Mesenchymal stem cell (in vitro differentiated cells and primary cell): ENCODE measurements around the gene ACSF3.

Experiments
- DNase-seq: peaks from one replicate; pipeline ENCODE4 v3.0.0-alpha.2; 2013
- H2AFZ ChIP-seq: one replicate; pipeline ENCODE4 v1.6.1; 2013; ENCODE audit warnings: low read depth, mild to moderate bottlenecking, control low read depth, inconsistent platforms, low read length, moderate library complexity
- H2AK5ac ChIP-seq: 2 replicates; pipeline ENCODE4 v1.6.1; 2013; ENCODE audit warnings: low read length, moderate library complexity, mild to moderate bottlenecking, inconsistent platforms; ENCODE audit not compliant: severe bottlenecking
- H2BK120ac ChIP-seq: one replicate; pipeline ENCODE4 v1.6.1; 2013; ENCODE audit warnings: low read depth, mild to moderate bottlenecking, inconsistent platforms, low read length, moderate library complexity
- H2BK12ac ChIP-seq, 2 experiments: one replicate each; pipeline ENCODE4 v1.6.1; 2013; ENCODE audit warnings: inconsistent platforms in 2 of 2, low read length in 2 of 2, mild to moderate bottlenecking in 2 of 2, moderate library complexity in 2 of 2, control low read depth in 1 of 2
- H2BK15ac ChIP-seq: one replicate; pipeline ENCODE4 v1.6.1; 2013; ENCODE audit warnings: mild to moderate bottlenecking, low read depth, inconsistent platforms; ENCODE audit not compliant: poor library complexity, severe bottlenecking
- H2BK5ac ChIP-seq: 2 replicates; pipeline ENCODE4 v1.6.1; 2013; ENCODE audit warnings: low read depth, mild to moderate bottlenecking, low read length, control low read depth, inconsistent platforms; ENCODE audit not compliant: poor library complexity, severe bottlenecking
- H3K14ac ChIP-seq, 2 experiments: one replicate each; pipeline ENCODE4 v1.6.1; 2013; ENCODE audit warnings: inconsistent platforms in 2 of 2, low read length in 2 of 2, control low read depth in 1 of 2, mild to moderate bottlenecking in 1 of 2, moderate library complexity in 1 of 2
- H3K18ac ChIP-seq, 2 experiments: one replicate each; pipeline ENCODE4 v1.6.1; 2013; ENCODE audit warnings: inconsistent platforms in 2 of 2, low read length in 2 of 2, control low read depth in 1 of 2, low read depth in 1 of 2, mild to moderate bottlenecking in 1 of 2
- H3K23ac ChIP-seq, 2 experiments: one replicate each; pipeline ENCODE4 v1.6.1; 2013; ENCODE audit warnings: inconsistent platforms in 2 of 2, low read length in 2 of 2, mild to moderate bottlenecking in 2 of 2, moderate library complexity in 2 of 2, control low read depth in 1 of 2
- H3K27ac ChIP-seq: 2 replicates; pipeline ENCODE4 v1.5.1; 2013; ENCODE audit warnings: mild to moderate bottlenecking, moderate library complexity, low read length, control low read depth, inconsistent platforms; ENCODE audit not compliant: poor library complexity, severe bottlenecking
- H3K27me3 ChIP-seq, 2 experiments: 2 replicates each; pipeline versions ENCODE4 v1.6.1 to v1.7.0; 2013; ENCODE audit warnings: low read length in 2 of 2, mild to moderate bottlenecking in 2 of 2, moderate library complexity in 2 of 2, control low read depth in 1 of 2, inconsistent platforms in 1 of 2; ENCODE audit not compliant: control insufficient read depth in 1 of 2, insufficient read depth in 1 of 2
- H3K36me3 ChIP-seq, 2 experiments: 2 replicates each; pipeline versions ENCODE4 v1.6.1 to v1.7.0; 2013; ENCODE audit warnings: low read length in 2 of 2, control low read depth in 1 of 2, inconsistent platforms in 1 of 2, low read depth in 1 of 2, mild to moderate bottlenecking in 1 of 2; ENCODE audit not compliant: insufficient read depth in 2 of 2, control insufficient read depth in 1 of 2
- H3K4ac ChIP-seq, 2 experiments: one replicate each; pipeline ENCODE4 v1.6.1; 2013; ENCODE audit warnings: inconsistent platforms in 2 of 2, low read length in 2 of 2, mild to moderate bottlenecking in 2 of 2, moderate library complexity in 2 of 2, control low read depth in 1 of 2, low read depth in 1 of 2
- H3K4me1 ChIP-seq: 2 replicates; pipeline ENCODE4 v1.6.1; 2013; ENCODE audit warnings: low read depth, low read length, control low read depth; ENCODE audit not compliant: control insufficient read depth, insufficient read depth
- H3K4me2 ChIP-seq: 2 replicates; pipeline ENCODE4 v1.6.1; 2013; ENCODE audit warnings: low read length, mild to moderate bottlenecking, inconsistent platforms; ENCODE audit not compliant: poor library complexity, severe bottlenecking
- H3K4me3 ChIP-seq, 2 experiments: 2 replicates each; pipeline versions ENCODE4 v1.5.1 to v1.7.0; 2013; ENCODE audit warnings: low read length in 2 of 2, mild to moderate bottlenecking in 2 of 2, control low read depth in 1 of 2, low read depth in 1 of 2; ENCODE audit not compliant: insufficient read depth in 1 of 2
- H3K79me1 ChIP-seq: replicated peaks from 2 replicates; pipeline ENCODE4 v1.6.1; 2013; ENCODE audit warnings: mild to moderate bottlenecking, control low read depth, low read length, inconsistent platforms; ENCODE audit not compliant: poor library complexity, severe bottlenecking
- H3K9ac ChIP-seq: 2 replicates; pipeline ENCODE4 v1.7.0; 2013; ENCODE audit warnings: mild to moderate bottlenecking, low read length, moderate library complexity
- H3K9me3 ChIP-seq: 2 replicates; pipeline ENCODE4 v1.7.0; 2013; ENCODE audit warnings: mild to moderate bottlenecking, low read length; ENCODE audit not compliant: control insufficient read depth
- H4K8ac ChIP-seq: one replicate; pipeline ENCODE4 v1.6.1; 2013; ENCODE audit warnings: inconsistent platforms, mild to moderate bottlenecking, low read length, moderate library complexity
- H4K91ac ChIP-seq: one replicate; pipeline ENCODE4 v1.6.1; 2013; ENCODE audit warnings: mild to moderate bottlenecking, low read length, inconsistent platforms
- WGBS: methylation state at CpG from one replicate; pipeline ENCODE4 v1.1.7; 2013; ENCODE audit warnings: mixed read lengths; 5-methylcytosine and 5-hydroxymethylcytosine counted together

Gene ACSF3

DNA sequence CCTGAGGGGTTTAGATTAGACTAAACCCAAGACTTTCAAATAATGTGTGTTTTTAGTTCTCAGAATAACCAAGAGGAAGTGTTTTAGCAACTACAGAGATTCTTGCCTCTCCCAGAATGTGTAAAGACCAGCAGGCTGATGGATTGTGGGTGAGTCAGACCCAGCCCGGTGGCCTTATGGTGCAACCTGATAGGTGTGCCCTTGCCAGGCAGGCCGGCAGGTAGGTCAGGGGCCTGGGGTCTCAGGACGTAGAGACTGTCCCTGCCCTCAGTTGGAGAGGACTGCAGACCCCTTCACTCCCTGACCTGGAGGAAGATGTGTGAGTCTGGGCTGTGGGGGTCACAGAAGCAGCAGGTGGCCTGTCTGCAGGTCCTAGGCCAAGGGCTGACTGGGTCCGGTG is 47.2 kb upstream of the ACSF3 start:
- Histone ChIP-seq H3K23ac (no peak overlapping the region), H2AK5ac (no peak overlapping the region), H3K27me3 (peaks cover 3 to 80% of the 10 kb centered on the region in 2 experiments), H2AFZ (no peak overlapping the region), H2BK120ac (no peak overlapping the region), H3K27ac (no peak overlapping the region), H3K4me2 (no peak overlapping the region), H3K4ac (no peak overlapping the region), H4K8ac (no peak overlapping the region), H3K4me1 (no peaks in the 10 kb centered on the region), H3K9me3 (peaks cover 5% of the 10 kb centered on the region), H3K36me3 (no peaks in the 10 kb centered on the region), H3K79me1 (no peaks in the 10 kb centered on the region), H3K18ac (no peak overlapping the region), H2BK5ac (no peak overlapping the region), H2BK12ac (no peak overlapping the region), H3K9ac (no peak overlapping the region), H4K91ac (no peak overlapping the region), H3K4me3 (no peak overlapping the region), H3K14ac (no peak overlapping the region), H2BK15ac (no peak overlapping the region)
- no peak for DNase-seq
- 92% methylated on average over 4 of the region's 4 CpGs for WGBS

DNA sequence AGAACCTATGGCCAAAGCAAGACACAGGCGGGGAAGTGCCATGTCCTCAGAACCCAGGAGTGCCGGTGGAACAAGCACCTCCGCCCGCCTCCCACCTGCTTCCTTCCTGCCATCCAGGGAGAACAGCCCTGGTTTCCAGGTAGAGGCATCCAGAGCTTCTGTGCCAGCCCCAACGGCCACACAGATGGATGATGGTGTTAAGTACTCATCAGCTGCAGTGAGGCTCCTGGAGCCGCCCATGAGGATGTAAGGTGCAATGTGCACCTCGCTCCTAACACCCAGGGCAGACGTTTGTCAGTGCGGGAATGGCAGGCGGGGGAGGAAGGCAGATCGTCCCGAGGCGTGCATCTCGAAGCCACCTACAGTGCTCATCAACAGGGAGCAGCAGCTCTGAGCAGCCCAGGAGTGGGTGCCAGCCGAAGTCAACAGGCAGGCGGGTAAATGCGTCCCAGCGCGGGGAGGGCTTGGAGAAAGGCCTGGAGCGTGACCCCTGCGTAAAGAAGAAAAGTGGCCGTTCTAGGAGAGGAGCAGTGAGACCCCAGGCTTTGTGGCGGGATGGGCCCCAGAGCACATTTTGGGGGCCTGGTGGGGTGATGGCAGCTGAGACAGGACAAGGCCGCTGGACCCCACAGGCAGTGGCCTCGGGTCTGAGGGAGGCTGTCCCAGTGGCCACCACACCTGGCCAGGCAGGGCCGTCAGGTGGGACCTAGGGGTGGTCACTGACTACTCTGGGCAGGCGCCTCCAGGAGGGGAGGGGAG is 46.1 kb upstream of the ACSF3 start:
- DNase-seq, result no peak
- H2BK120ac ChIP-seq, result no peak overlapping the region
- no peak overlapping the region for H3K14ac ChIP-seq
- H3K4me1 ChIP-seq, result no peaks in the 10 kb centered on the region
- H3K23ac ChIP-seq, result no peak overlapping the region
- H3K18ac ChIP-seq, result no peak overlapping the region
- H3K9me3 ChIP-seq, result peaks cover 5% of the 10 kb centered on the region
- H2BK5ac ChIP-seq, result no peak overlapping the region
- H3K4me2 ChIP-seq, result no peak overlapping the region
- no peak overlapping the region for H2BK15ac ChIP-seq
- H3K27ac ChIP-seq, result no peak overlapping the region
- H3K9ac ChIP-seq, result no peak overlapping the region
- no peak overlapping the region for H2AK5ac ChIP-seq
- no peaks in the 10 kb centered on the region for H3K79me1 ChIP-seq
- H2BK12ac ChIP-seq, result no peak overlapping the region
- no peak overlapping the region for H4K8ac ChIP-seq
- 81% methylated on average over 27 of the region's 27 CpGs for WGBS
- no peaks in the 10 kb centered on the region for H3K36me3 ChIP-seq
- no peak overlapping the region for H4K91ac ChIP-seq
- H3K27me3 ChIP-seq, result peaks cover 3 to 87% of the 10 kb centered on the region in 2 experiments
- no peak overlapping the region for H2AFZ ChIP-seq
- no peak overlapping the region for H3K4me3 ChIP-seq
- no peak overlapping the region for H3K4ac ChIP-seq

DNA sequence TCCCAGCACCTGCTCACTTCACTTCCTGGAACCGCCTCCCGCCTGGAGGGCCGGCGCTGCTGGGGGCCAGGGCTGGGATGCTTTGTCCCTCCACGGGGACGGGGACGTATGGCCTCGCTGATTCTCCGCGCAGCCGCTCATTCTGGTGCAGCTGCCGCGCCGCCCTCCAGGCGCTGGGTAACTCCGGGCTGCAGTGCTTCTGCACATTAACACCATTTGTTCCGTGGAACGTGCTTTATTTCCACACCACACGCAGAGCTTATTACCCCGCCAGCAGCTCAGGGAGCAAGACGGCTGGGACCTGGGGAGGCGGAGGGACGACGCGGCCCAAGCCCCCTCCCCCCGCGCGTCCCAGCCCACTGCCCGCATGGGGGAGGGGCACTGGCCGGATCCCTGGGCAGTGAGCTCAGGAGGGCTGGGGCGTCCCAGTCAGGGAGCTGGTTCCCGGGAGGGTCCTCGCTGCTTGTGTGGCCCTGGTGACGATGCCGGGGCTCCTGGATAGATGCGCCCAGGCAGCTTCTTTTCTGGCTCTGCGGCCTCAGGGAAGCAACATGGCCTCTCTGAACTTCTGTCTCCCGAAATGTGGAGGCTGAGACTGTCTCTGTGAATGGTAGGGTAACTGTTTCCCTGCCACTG is 45.4 kb upstream of the ACSF3 start:
- no peak overlapping the region for H4K91ac ChIP-seq
- H3K79me1 ChIP-seq, result no peaks in the 10 kb centered on the region
- no peak overlapping the region for H3K9ac ChIP-seq
- no peak overlapping the region for H3K4me2 ChIP-seq
- peaks cover 5% of the 10 kb centered on the region for H3K9me3 ChIP-seq
- no peaks in the 10 kb centered on the region for H3K4me1 ChIP-seq
- no peak overlapping the region for H3K4me3 ChIP-seq
- H3K27ac ChIP-seq, result no peak overlapping the region
- 40% methylated on average over 38 of the region's 38 CpGs for WGBS
- H3K36me3 ChIP-seq, result no peaks in the 10 kb centered on the region
- H3K18ac ChIP-seq, result no peak overlapping the region
- peaks cover 3 to 92% of the 10 kb centered on the region in 2 experiments for H3K27me3 ChIP-seq
- no peak overlapping the region for H3K23ac ChIP-seq
- H3K4ac ChIP-seq, result no peak overlapping the region
- H2BK12ac ChIP-seq, result no peak overlapping the region
- no peak for DNase-seq
- H4K8ac ChIP-seq, result no peak overlapping the region
- no peak overlapping the region for H2BK120ac ChIP-seq
- H2AK5ac ChIP-seq, result no peak overlapping the region
- H2BK5ac ChIP-seq, result no peak overlapping the region
- no peak overlapping the region for H2AFZ ChIP-seq
- H3K14ac ChIP-seq, result no peak overlapping the region
- no peak overlapping the region for H2BK15ac ChIP-seq

- Histone ChIP-seq H2BK5ac (no peak overlapping the region), H2AK5ac (no peak overlapping the region), H3K9ac (no peak overlapping the region), H3K4me2 (no peak overlapping the region), H3K79me1 (no peaks in the 10 kb centered on the region), H3K23ac (no peak overlapping the region), H3K4ac (no peak overlapping the region), H3K4me3 (no peak overlapping the region), H3K14ac (no peak overlapping the region), H4K8ac (no peak overlapping the region), H3K4me1 (no peaks in the 10 kb centered on the region), H2BK12ac (no peak overlapping the region), H2AFZ (no peak overlapping the region), H2BK120ac (no peak overlapping the region), H2BK15ac (no peak overlapping the region), H3K27ac (no peak overlapping the region), H4K91ac (no peak overlapping the region), H3K9me3 (peaks cover 5% of the 10 kb centered on the region), H3K18ac (no peak overlapping the region), H3K36me3 (no peaks in the 10 kb centered on the region), H3K27me3 (peaks cover 3 to 92% of the 10 kb centered on the region in 2 experiments)
- no peak for DNase-seq
- 91% methylated on average over 24 of the region's 24 CpGs for WGBS
These were observed 44.7 kb upstream of the ACSF3 start for GRCh38 chr16:89048871-89049422.
